SK-N-SH (cell line): ENCODE results near the gene ZNF837.

Experiments
- PBX3 ChIP-seq: IDR thresholded peaks from 2 replicates; pipeline ENCODE4; 2012
- POLR2AphosphoS5 ChIP-seq: IDR thresholded peaks from 2 replicates; pipeline ENCODE4 v1.6.1; 2012; ENCODE audit warnings: low read depth, low read length
- RAD21 ChIP-seq: IDR thresholded peaks from 2 replicates; pipeline ENCODE4 v1.6.1; 2012; ENCODE audit warnings: mild to moderate bottlenecking, low read length

- no peak; the same call in 1 of the 2 replicates for TF ChIP-seq POLR2AphosphoS5
- TF ChIP-seq PBX3, result no peak
- TF ChIP-seq RAD21, result no peak
Measured at GRCh38 chr19:58392945-58393724, 12.3 kb upstream of the ZNF837 start.
